Cardiac fibroblast (primary cell): ENCODE results near the gene FOXJ1.

Experiments
- DNase-seq, 2 donors: peaks; one replicate each; pipeline versions ENCODE4 v3.0.0 to v3.0.0-alpha.2; 2010; ENCODE audit warnings: low read depth in 2 of 2
- H3K4me3 ChIP-seq, 2 donors: replicated peaks in 1 of 2; 1 replicate in 1 of 2; 2 replicates in 1 of 2; pipeline ENCODE4 v1.5.1; 2011; ENCODE audit warnings: low read depth in 2 of 2, low read length in 2 of 2, mild to moderate bottlenecking in 2 of 2, moderate library complexity in 1 of 2
- TF ChIP-seq, protein P1 (sequence below): IDR thresholded peaks from one replicate; pipeline ENCODE4 v1.5.1; 2011; ENCODE audit warnings: low read depth, mild to moderate bottlenecking, low read length, inconsistent platforms

The FOXJ1 gene

DNA sequence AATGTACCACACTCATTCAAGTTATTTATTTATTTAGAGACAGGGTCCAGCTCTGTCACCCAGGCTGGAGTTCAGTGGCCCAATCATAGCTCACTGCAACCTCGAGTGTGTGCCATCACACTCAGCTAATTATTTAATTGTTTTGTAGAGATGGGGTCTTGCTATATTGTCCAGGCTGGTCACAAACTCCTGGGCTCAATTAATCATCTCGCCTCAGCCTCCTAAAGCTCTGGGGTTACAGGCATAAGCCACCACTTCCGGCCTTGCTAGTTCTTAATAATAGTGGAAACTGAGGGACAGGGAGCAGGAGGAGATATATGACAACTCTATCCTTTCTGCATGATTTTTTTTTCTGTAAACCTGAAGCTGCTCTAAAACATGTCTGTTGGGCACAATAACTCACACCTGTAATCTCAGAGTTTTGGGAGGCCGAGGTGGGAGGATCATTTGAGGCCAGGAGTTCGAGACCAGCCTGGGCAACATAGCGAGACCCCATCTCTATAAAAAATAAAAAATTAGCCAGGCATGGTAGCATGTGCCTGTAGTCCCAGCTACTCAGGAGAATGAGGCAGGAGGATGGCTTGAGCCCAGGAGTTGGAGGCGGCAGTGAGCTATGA is 25.8 kb downstream of the FOXJ1 start:
- H3K4me3 ChIP-seq, result no peak overlapping the region
- DNase-seq, result no peak
- TF ChIP-seq, protein P1, sequence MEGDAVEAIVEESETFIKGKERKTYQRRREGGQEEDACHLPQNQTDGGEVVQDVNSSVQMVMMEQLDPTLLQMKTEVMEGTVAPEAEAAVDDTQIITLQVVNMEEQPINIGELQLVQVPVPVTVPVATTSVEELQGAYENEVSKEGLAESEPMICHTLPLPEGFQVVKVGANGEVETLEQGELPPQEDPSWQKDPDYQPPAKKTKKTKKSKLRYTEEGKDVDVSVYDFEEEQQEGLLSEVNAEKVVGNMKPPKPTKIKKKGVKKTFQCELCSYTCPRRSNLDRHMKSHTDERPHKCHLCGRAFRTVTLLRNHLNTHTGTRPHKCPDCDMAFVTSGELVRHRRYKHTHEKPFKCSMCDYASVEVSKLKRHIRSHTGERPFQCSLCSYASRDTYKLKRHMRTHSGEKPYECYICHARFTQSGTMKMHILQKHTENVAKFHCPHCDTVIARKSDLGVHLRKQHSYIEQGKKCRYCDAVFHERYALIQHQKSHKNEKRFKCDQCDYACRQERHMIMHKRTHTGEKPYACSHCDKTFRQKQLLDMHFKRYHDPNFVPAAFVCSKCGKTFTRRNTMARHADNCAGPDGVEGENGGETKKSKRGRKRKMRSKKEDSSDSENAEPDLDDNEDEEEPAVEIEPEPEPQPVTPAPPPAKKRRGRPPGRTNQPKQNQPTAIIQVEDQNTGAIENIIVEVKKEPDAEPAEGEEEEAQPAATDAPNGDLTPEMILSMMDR, result no peak

DNA sequence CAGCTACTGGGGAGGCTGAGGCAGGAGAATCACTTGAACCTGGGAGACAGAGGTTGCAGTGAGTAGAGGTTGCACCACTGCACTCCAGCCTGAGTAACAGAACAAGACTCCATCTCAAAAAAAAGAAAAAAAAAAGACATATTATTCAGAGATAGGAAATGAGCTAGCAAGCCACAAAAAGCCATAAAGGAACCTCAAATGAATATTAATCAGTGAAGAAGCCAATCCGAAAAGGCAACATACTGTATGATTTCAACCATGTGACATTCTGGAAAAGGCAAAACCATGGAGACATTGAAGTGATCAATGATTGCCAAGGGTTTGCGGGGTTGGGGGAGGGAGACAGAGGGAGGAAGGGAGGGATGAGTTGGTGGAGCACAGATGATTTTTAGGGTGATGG is 29.1 kb downstream of the FOXJ1 start:
- H3K4me3 ChIP-seq, result no peak overlapping the region
- no peak for DNase-seq
- TF ChIP-seq, protein P1, result no peak

DNA sequence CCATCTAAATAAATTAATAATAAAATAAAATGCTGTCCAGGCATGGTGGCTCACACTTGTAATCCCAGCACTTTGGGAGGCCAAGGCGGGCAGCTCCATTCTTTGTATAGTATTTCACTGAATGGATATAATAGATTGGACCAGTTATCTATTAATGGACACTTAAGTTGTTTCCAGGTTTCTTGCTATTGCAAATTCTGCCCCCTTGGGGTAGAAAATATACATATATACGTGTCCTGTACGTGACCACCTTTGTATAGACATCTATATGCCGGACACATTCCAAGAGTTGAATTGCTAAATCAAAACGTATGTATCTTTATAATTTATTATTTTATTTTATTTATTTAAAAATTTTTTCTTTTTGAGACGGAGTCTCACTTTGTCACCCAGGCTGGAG is 33.5 kb downstream of the FOXJ1 start:
- H3K4me3 ChIP-seq, result no peak overlapping the region
- TF ChIP-seq, protein P1, result peak; percentile 23
- DNase-seq, result peak; percentile 14 to 16

DNA sequence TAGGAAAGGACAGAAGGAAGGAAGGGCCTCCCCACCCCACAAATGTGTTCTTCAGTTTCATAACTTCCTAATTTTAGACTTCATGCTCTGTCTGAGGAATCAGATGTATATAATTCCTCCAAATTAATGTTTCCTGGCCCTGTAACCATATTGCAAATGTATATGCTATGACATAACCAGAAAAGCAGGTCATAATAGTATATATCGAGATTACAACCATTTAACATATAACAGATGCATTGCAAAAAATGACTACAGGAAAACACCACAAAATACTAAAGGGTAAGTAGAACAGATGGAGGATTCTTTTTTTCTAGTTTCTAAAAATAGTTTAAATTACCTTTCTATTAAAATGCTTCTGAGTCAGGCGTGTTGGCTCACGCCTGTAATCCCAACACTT is 34.3 kb downstream of the FOXJ1 start:
- DNase-seq, result no peak

DNA sequence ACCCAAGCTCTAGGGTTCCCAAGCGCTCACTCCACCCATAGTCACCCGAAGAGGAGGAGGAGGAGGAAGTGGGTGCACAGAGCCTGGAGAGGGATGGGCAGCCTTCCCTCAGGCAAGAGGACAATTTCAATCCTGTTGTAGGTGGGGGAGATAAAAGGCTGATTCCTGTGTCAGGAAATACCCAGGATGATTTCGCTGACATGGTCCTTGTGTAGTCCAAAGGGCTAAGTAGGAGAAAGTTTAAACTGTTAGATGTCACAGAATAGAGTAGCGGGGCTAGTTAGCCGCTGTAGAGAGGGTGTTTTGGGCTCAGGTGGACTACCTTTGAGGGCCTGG is 36.2 kb downstream of the FOXJ1 start:
- no peak for DNase-seq
- no peak overlapping the region for H3K4me3 ChIP-seq
- TF ChIP-seq, protein P1, result no peak

More for the DNA sequence above, 34.3 kb downstream of the FOXJ1 start:
- no peak overlapping the region for H3K4me3 ChIP-seq
- TF ChIP-seq, protein P1, result no peak

DNA sequence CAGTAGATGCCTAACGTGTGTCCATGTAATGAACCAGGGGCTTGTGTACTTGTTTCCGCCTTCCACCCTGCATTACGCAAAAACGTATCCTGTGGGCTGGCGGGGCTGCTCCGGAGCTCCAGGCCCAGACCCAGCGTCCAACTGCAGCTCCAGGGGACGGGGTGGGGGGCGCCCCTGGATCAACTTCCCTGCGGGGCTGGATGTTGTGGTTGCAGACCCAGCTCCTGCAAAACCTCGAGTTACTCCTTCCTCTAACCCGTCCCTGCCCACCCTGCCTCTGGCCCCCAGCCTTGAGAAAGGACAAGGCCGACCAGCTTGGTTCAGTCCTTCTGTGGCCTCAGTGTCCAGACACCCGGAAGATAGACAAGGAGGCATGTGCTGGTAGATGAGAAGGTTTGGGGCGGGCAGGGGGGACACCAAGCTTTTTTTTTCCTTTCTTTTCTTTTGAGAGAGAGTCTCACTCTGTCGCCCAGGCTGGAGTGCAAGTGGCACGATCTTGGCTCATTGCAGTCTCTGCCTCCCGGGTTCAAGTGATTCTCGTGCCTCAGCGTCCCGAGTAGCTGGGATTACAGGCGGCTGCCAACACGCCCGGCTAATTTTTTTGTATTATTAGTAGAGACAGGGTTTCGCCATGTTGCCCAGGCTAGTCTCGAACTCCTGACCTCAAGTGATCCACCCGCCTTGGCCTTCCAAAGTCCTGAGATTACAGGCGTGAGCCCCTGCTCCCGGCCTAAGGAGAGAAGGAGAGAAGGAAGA is 36.7 kb downstream of the FOXJ1 start:
- peak overlapping the region; percentile 73 to 83 for H3K4me3 ChIP-seq
- DNase-seq, result no peak
- TF ChIP-seq, protein P1, result no peak
